GM12892 (cell line): ENCODE measurements around the gene ARHGEF6.

Experiments used
- POLR2A ChIP-seq: IDR thresholded peaks from 2 replicates; pipeline ENCODE4 v1.6.1; 2011; ENCODE audit warnings: low read depth, low read length, control low read depth
- POLR2AphosphoS5 ChIP-seq: IDR thresholded peaks from 2 replicates; pipeline ENCODE4 v1.6.1; 2011; ENCODE audit warnings: low read depth, low read length, control low read depth
- TAF1 ChIP-seq: IDR thresholded peaks from 2 replicates; pipeline ENCODE4 v1.6.1; 2011; ENCODE audit warnings: low read depth, mild to moderate bottlenecking, control low read depth, low read length, borderline replicate concordance

GRCh38 chrX:136665258-136665900 lies 115.4 kb downstream of the ARHGEF6 start:
- TF ChIP-seq POLR2A: no peak
- TF ChIP-seq POLR2AphosphoS5: no peak
- no peak for TF ChIP-seq TAF1
